WTC11 (cell line): ENCODE measurements around the gene CAMTA1. TPM values are rescaled to one million over a fixed set of nuclear protein-coding genes. Genes with fewer than 3 reads are reported as not detected.

Source experiments
- ATAC-seq: fragments of 200-7000 bp; cut with Tn5 transposase; 2 replicates; pipeline ENCODE4 v1.10.0; 2021; ENCODE audit warnings: mild to moderate bottlenecking, moderate library complexity
- CTCF ChIA-PET: fragments of 300-600 bp; sonication (Branson Sonifier 250); formaldehyde crosslinking; loops from one replicate; lab custom pipeline; 2021; ENCODE audit warnings: antibody characterized with exemption; lab: Charles Lee
- POLR2A ChIA-PET: fragments of 350-600 bp; sonication (Branson Sonifier 250); formaldehyde crosslinking; loops from one replicate; lab custom pipeline; 2021; ENCODE audit warnings: antibody characterized with exemption; lab: Charles Lee
- DNase-seq: peaks from one replicate; pipeline ENCODE4 v3.0.0; 2021; ENCODE audit warnings: low spot score
- H3K27ac Mint-ChIP-seq: 2 replicates; pipeline ENCODE4 v1.8.0; 2021; ENCODE audit warnings: mixed read lengths
- H3K27me3 Mint-ChIP-seq: 2 replicates; pipeline ENCODE4 v1.8.0; 2021; ENCODE audit warnings: low read depth, mild to moderate bottlenecking, moderate library complexity, mixed read lengths
- H3K36me3 Mint-ChIP-seq: 2 replicates; pipeline ENCODE4 v1.8.0; 2021; ENCODE audit warnings: mixed read lengths
- H3K4me1 Mint-ChIP-seq: 2 replicates; pipeline ENCODE4 v1.8.0; 2022; ENCODE audit warnings: mixed read lengths
- H3K4me3 Mint-ChIP-seq: 2 replicates; pipeline ENCODE4 v1.8.0; 2021; ENCODE audit warnings: mild to moderate bottlenecking, moderate library complexity, mixed read lengths
- H3K9me3 Mint-ChIP-seq: 2 replicates; pipeline ENCODE4 v1.8.0; 2021; ENCODE audit warnings: mixed read lengths
- ATF2 ChIP-seq: sonication (generic); formaldehyde crosslinking; IDR thresholded peaks from 2 replicates; pipeline ENCODE4 v1.8.1; 2022; ENCODE audit warnings: low read depth, missing genetic modification reagents, borderline replicate concordance
- CREM ChIP-seq: sonication (generic); formaldehyde crosslinking; IDR thresholded peaks from 2 replicates; pipeline ENCODE4 v1.8.1; 2022; ENCODE audit warnings: mild to moderate bottlenecking, missing genetic modification reagents, moderate library complexity
- E2F4 ChIP-seq: sonication (generic); formaldehyde crosslinking; IDR thresholded peaks from 2 replicates; pipeline ENCODE4 v1.8.1; 2022; ENCODE audit warnings: low read depth, mild to moderate bottlenecking, moderate library complexity, missing genetic modification reagents, borderline replicate concordance
- EMX1 ChIP-seq: fragments of 250-450 bp; sonication (Bioruptor Pico); IDR thresholded peaks from 2 replicates; pipeline ENCODE4 v1.8.0; 2021; ENCODE audit warnings: mild to moderate bottlenecking
- FOXJ3 ChIP-seq: sonication (generic); formaldehyde crosslinking; IDR thresholded peaks from 2 replicates; pipeline ENCODE4 v1.9.0; 2021; ENCODE audit warnings: missing genetic modification reagents, mild to moderate bottlenecking, borderline replicate concordance
- HMGA2 ChIP-seq: fragments of 250-450 bp; sonication (Bioruptor Pico); IDR thresholded peaks from 2 replicates; pipeline ENCODE4 v1.4.0; 2021; ENCODE audit warnings: mild to moderate bottlenecking, moderate library complexity
- MAX ChIP-seq: sonication (generic); formaldehyde crosslinking; IDR thresholded peaks from 2 replicates; pipeline ENCODE4 v1.8.0; 2022; ENCODE audit warnings: mild to moderate bottlenecking, missing genetic modification reagents
- MXD4 ChIP-seq: fragments of 250-450 bp; sonication (Bioruptor Pico); IDR thresholded peaks from 2 replicates; pipeline ENCODE4 v1.8.0; 2021; ENCODE audit warnings: mild to moderate bottlenecking, moderate library complexity, borderline replicate concordance
- SMAD3 ChIP-seq: sonication (generic); formaldehyde crosslinking; IDR thresholded peaks from 2 replicates; pipeline ENCODE4 v1.8.0; 2022; ENCODE audit warnings: missing genetic modification reagents, mild to moderate bottlenecking, borderline replicate concordance
- USF1 ChIP-seq: sonication (generic); formaldehyde crosslinking; IDR thresholded peaks from 2 replicates; pipeline ENCODE4 v1.8.0; 2022; ENCODE audit warnings: mild to moderate bottlenecking, missing genetic modification reagents
- ZBTB21 ChIP-seq: sonication (generic); formaldehyde crosslinking; IDR thresholded peaks from 2 replicates; pipeline ENCODE4 v1.8.1; 2023; ENCODE audit warnings: mild to moderate bottlenecking, missing genetic modification reagents, borderline replicate concordance
- ZNF317 ChIP-seq: sonication (generic); formaldehyde crosslinking; IDR thresholded peaks from 2 replicates; pipeline ENCODE4 v1.8.1; 2023; ENCODE audit warnings: low read depth, mild to moderate bottlenecking, moderate library complexity, missing genetic modification reagents, borderline replicate concordance
- ZNF416 ChIP-seq: fragments of 250-450 bp; sonication (Bioruptor Pico); IDR thresholded peaks from 2 replicates; pipeline ENCODE4 v1.9.0; 2021; ENCODE audit warnings: mild to moderate bottlenecking, inconsistent platforms
- ZNF425 ChIP-seq: fragments of 250-450 bp; sonication (Bioruptor Pico); conservative IDR thresholded peaks from 2 replicates; pipeline ENCODE4 v1.9.0; 2021; ENCODE audit warnings: mild to moderate bottlenecking
- ZNF671 ChIP-seq: fragments of 250-450 bp; sonication (Bioruptor Pico); IDR thresholded peaks from 2 replicates; pipeline ENCODE4 v1.8.0; 2021; ENCODE audit warnings: mild to moderate bottlenecking
- ZSCAN18 ChIP-seq: fragments of 250-450 bp; sonication (Bioruptor Pico); IDR thresholded peaks from 2 replicates; pipeline ENCODE4 v2.1.2; 2022; ENCODE audit warnings: mild to moderate bottlenecking, moderate library complexity
- total RNA-seq: library from RNA; stranded (reverse); gene quantifications from 3 replicates; pipeline ENCODE4 v1.2.3, GENCODE V29; 2021

Gene CAMTA1
- total RNA-seq, 1 experiment from 2014 or later, result 86.4 TPM

- Mint-ChIP-seq H3K36me3 (no peaks in the 10 kb centered on the region), H3K4me3 (no peak overlapping the region), H3K9me3 (no peaks in the 10 kb centered on the region), H3K27ac (peak overlapping the region; percentile 32), H3K27me3 (no peaks in the 10 kb centered on the region; the same call in 1 of the 2 replicates), H3K4me1 (peaks cover 13% of the 10 kb centered on the region)
- ATAC-seq (no peak), DNase-seq (no peak)
- POLR2A ChIA-PET, result no interaction called here
- no peak for TF ChIP-seq ATF2 (CRISPR knock-in tag)
- TF ChIP-seq ZNF416 (CRISPR knock-in tag), result no peak
- TF ChIP-seq ZSCAN18, result no peak
- TF ChIP-seq ZNF425 (CRISPR knock-in tag), result no peak
- TF ChIP-seq FOXJ3 (CRISPR knock-in tag), result no peak
- no peak for TF ChIP-seq SMAD3 (CRISPR knock-in tag)
- TF ChIP-seq ZNF317 (CRISPR knock-in tag), result no peak
- no peak for TF ChIP-seq ZNF671
- no peak for TF ChIP-seq MXD4 (CRISPR knock-in tag)
- no peak for TF ChIP-seq HMGA2 (CRISPR knock-in tag)
- no peak for TF ChIP-seq EMX1 (CRISPR knock-in tag)
- no peak for TF ChIP-seq CREM (CRISPR knock-in tag)
- TF ChIP-seq ZBTB21 (CRISPR knock-in tag), result no peak
- CTCF ChIA-PET, result no interaction called here
Observed at GRCh38 chr1:7369866-7370265, 584.6 kb downstream of the CAMTA1 start.

- Mint-ChIP-seq H3K27ac (no peak overlapping the region), H3K4me3 (no peak overlapping the region), H3K36me3 (no peaks in the 10 kb centered on the region), H3K27me3 (no peaks in the 10 kb centered on the region; the same call in 1 of the 2 replicates), H3K9me3 (no peaks in the 10 kb centered on the region), H3K4me1 (peaks cover 19% of the 10 kb centered on the region)
- DNase-seq, result no peak
- ATAC-seq, result no peak
- ChIA-PET POLR2A (no interaction called here), CTCF (interaction anchor here (1.1 kb wide), 1 partner anchor 103 kb away, joined by 3 read pairs; no protein-coding TSS in a partner anchor)
- TF ChIP-seq USF1 (CRISPR knock-in tag), result no peak
- no peak for TF ChIP-seq E2F4 (CRISPR knock-in tag)
- no peak for TF ChIP-seq MAX (CRISPR knock-in tag)
Observed at GRCh38 chr1:7371926-7372325, 586.7 kb downstream of the CAMTA1 start.
